Liver (tissue), 9 donors: Measurements from ENCODE around the gene PRRT1B. TPM values are rescaled to one million over a fixed set of nuclear protein-coding genes. Genes with fewer than 3 reads are reported as not detected.

Experiments used
- DNase-seq: peaks from one replicate; pipeline ENCODE4 v3.0.0-alpha.2; 2017; ENCODE audit warnings: low spot score
- H3K27ac ChIP-seq, 2 donors: one replicate each; pipeline ENCODE4 v1.7.0; 2013; ENCODE audit warnings: inconsistent platforms in 2 of 2, low read length in 2 of 2, control low read depth in 1 of 2, low read depth in 1 of 2, mild to moderate bottlenecking in 1 of 2
- H3K27me3 ChIP-seq, 4 donors: one replicate each; pipeline versions ENCODE4 v1.6.1 to v1.7.0; 2013; ENCODE audit warnings: low read length in 3 of 4, inconsistent platforms in 1 of 4, mild to moderate bottlenecking in 1 of 4, moderate library complexity in 1 of 4; ENCODE audit not compliant: control insufficient read depth in 4 of 4, insufficient read depth in 4 of 4
- H3K36me3 ChIP-seq, 4 donors: one replicate each; pipeline versions ENCODE4 v1.6.1 to v1.7.0; 2013; ENCODE audit warnings: low read length in 3 of 4, mild to moderate bottlenecking in 3 of 4, low read depth in 1 of 4, moderate library complexity in 1 of 4; ENCODE audit not compliant: control insufficient read depth in 4 of 4, insufficient read depth in 3 of 4
- H3K4me1 ChIP-seq, 4 donors: one replicate each; pipeline versions ENCODE4 v1.6.1 to v1.7.0; 2013; ENCODE audit warnings: low read length in 3 of 4, mild to moderate bottlenecking in 3 of 4, moderate library complexity in 1 of 4; ENCODE audit not compliant: control insufficient read depth in 4 of 4, insufficient read depth in 4 of 4
- H3K4me3 ChIP-seq, 3 donors: one replicate each; pipeline versions ENCODE4 v1.6.1 to v1.7.0; 2013; ENCODE audit warnings: low read length in 3 of 3, control low read depth in 1 of 3, low read depth in 1 of 3, mild to moderate bottlenecking in 1 of 3
- H3K9ac ChIP-seq, 2 donors: one replicate each; pipeline ENCODE4 v1.7.0; 2013; ENCODE audit warnings: low read length in 2 of 2, mild to moderate bottlenecking in 2 of 2, moderate library complexity in 2 of 2, control low read depth in 1 of 2, low read depth in 1 of 2
- H3K9me3 ChIP-seq, 4 donors: one replicate each; pipeline versions ENCODE4 v1.6.1 to v1.7.0; 2013; ENCODE audit warnings: low read length in 3 of 4; ENCODE audit not compliant: control insufficient read depth in 4 of 4
- EGR1 ChIP-seq, 2 donors: IDR thresholded peaks; 2 replicates each; pipeline ENCODE4 v1.6.1; 2016 to 2018; ENCODE audit warnings: antibody characterized with exemption in 2 of 2, low read depth in 2 of 2
- GABPA ChIP-seq, 2 donors: IDR thresholded peaks in 1 of 2; conservative IDR thresholded peaks in 1 of 2; 2 replicates each; pipeline ENCODE4 v1.6.1; 2016; ENCODE audit warnings: antibody characterized with exemption in 2 of 2, mild to moderate bottlenecking in 1 of 2, moderate library complexity in 1 of 2
- HNF4G ChIP-seq: IDR thresholded peaks from 2 replicates; pipeline ENCODE4 v1.6.1; 2016; ENCODE audit warnings: antibody characterized with exemption
- MAX ChIP-seq: IDR thresholded peaks from 2 replicates; pipeline ENCODE4 v1.6.1; 2016; ENCODE audit warnings: antibody characterized with exemption
- RAD21 ChIP-seq, 2 donors: IDR thresholded peaks; 2 replicates each; pipeline ENCODE4 v1.6.1; 2016; ENCODE audit warnings: antibody characterized with exemption in 2 of 2, mild to moderate bottlenecking in 2 of 2
- REST ChIP-seq: IDR thresholded peaks from 2 replicates; pipeline ENCODE4 v1.6.1; 2016; ENCODE audit warnings: antibody characterized with exemption, mild to moderate bottlenecking
- SP1 ChIP-seq: IDR thresholded peaks from 2 replicates; pipeline ENCODE4 v1.6.1; 2018; ENCODE audit warnings: antibody characterized with exemption, mild to moderate bottlenecking
- TAF1 ChIP-seq: conservative IDR thresholded peaks from 2 replicates; pipeline ENCODE4 v1.6.1; 2016; ENCODE audit warnings: antibody characterized with exemption, mild to moderate bottlenecking
- YY1 ChIP-seq: IDR thresholded peaks from 2 replicates; pipeline ENCODE4 v1.6.1; 2016; ENCODE audit warnings: antibody characterized with exemption, mild to moderate bottlenecking
- WGBS: extraction: QIAGEN DNeasy Blood & Tissue Kit; methylation state at CpG from one replicate; pipeline ENCODE4 v1.1.7; 2013; 5-methylcytosine and 5-hydroxymethylcytosine counted together
- polyA plus RNA-seq, 2 donors: library from polyadenylated mRNA; stranded (reverse) in 1 of 2; unstranded in 1 of 2; fragments of 200-250 nt in 1 of 2; fragments of >200 nt in 1 of 2; fragmentation: Nextera tagmentation in 1 of 2; extraction: Ambion mirVana in 1 of 2; gene quantifications; one replicate each; pipeline versions ENCODE4 v1.2.1 to v1.2.3, GENCODE V29; 2013 to 2015
- total RNA-seq, 2 donors: library from RNA; depleted of rRNA; stranded (reverse); fragments of >200 nt; gene quantifications; one replicate each; pipeline ENCODE4 v1.2.3, GENCODE V29; 2014
- TF ChIP-seq, protein P1 (sequence below): IDR thresholded peaks from 2 replicates; pipeline ENCODE4 v1.6.1; 2016; ENCODE audit warnings: antibody characterized with exemption
- TF ChIP-seq, protein P2 (sequence below): fragments of 150-350 bp; IDR thresholded peaks from 2 replicates; pipeline ENCODE4 v1.5.1; 2017; ENCODE audit warnings: improper control_type of control experiment, low read depth, low read length; ENCODE audit not compliant: missing input control
- donor health status: healthy.
- donor health status: healthy.
- donor health status: healthy.
- donor health status: healthy.
- donor health status: healthy.

Gene PRRT1B
- total and polyA plus RNA-seq, 4 donors: 0.15 to 1.9 (median 1.4) TPM

GRCh38 chr9:131608493-131609037, 63.2 kb downstream of the PRRT1B start:
- Histone ChIP-seq H3K36me3 (peaks cover 0 to 21% (median 10%) of the 10 kb centered on the region in 4 donors), H3K27ac (no peak overlapping the region), H3K9me3 (no peaks in the 10 kb centered on the region), H3K9ac (no peak overlapping the region), H3K4me3 (no peak overlapping the region), H3K4me1 (peaks cover 0 to 7% (median 3%) of the 10 kb centered on the region in 4 donors), H3K27me3 (no peaks in the 10 kb centered on the region)
- 76% methylated on average over 12 of the region's 12 CpGs for WGBS
- DNase-seq: no peak
- TF ChIP-seq RAD21 (IDR thresholded peaks at IDR 0.05) (no peak), SP1 (no peak), TAF1 (no peak), YY1 (no peak), REST (no peak), EGR1 (IDR thresholded peaks at IDR 0.05; ENCODE audit: low read depth in 2 of 2) (no peak), HNF4G (no peak), GABPA (IDR thresholded peaks at IDR 0.05 in 1 of 2, conservative IDR thresholded peaks at IDR 0.05 in 1 of 2) (no peak), MAX (no peak)
- TF ChIP-seq, protein P1, sequence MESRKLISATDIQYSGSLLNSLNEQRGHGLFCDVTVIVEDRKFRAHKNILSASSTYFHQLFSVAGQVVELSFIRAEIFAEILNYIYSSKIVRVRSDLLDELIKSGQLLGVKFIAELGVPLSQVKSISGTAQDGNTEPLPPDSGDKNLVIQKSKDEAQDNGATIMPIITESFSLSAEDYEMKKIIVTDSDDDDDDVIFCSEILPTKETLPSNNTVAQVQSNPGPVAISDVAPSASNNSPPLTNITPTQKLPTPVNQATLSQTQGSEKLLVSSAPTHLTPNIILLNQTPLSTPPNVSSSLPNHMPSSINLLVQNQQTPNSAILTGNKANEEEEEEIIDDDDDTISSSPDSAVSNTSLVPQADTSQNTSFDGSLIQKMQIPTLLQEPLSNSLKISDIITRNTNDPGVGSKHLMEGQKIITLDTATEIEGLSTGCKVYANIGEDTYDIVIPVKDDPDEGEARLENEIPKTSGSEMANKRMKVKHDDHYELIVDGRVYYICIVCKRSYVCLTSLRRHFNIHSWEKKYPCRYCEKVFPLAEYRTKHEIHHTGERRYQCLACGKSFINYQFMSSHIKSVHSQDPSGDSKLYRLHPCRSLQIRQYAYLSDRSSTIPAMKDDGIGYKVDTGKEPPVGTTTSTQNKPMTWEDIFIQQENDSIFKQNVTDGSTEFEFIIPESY: no peak
- TF ChIP-seq, protein P2, sequence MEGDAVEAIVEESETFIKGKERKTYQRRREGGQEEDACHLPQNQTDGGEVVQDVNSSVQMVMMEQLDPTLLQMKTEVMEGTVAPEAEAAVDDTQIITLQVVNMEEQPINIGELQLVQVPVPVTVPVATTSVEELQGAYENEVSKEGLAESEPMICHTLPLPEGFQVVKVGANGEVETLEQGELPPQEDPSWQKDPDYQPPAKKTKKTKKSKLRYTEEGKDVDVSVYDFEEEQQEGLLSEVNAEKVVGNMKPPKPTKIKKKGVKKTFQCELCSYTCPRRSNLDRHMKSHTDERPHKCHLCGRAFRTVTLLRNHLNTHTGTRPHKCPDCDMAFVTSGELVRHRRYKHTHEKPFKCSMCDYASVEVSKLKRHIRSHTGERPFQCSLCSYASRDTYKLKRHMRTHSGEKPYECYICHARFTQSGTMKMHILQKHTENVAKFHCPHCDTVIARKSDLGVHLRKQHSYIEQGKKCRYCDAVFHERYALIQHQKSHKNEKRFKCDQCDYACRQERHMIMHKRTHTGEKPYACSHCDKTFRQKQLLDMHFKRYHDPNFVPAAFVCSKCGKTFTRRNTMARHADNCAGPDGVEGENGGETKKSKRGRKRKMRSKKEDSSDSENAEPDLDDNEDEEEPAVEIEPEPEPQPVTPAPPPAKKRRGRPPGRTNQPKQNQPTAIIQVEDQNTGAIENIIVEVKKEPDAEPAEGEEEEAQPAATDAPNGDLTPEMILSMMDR: no peak

Other genes starting within 250 kb of the PRRT1B start
- gene PRRC2B, start 151.4 kb upstream of the PRRT1B start, total RNA-seq: 10 to 100 TPM; 29.3 to 44.3 TPM
- gene PRRC2B, start 151.4 kb upstream of the PRRT1B start, polyA plus RNA-seq: 10 to 100 TPM; 10.3 to 24.7 TPM
- gene POMT1, start 42.6 kb upstream of the PRRT1B start, total RNA-seq: 10 to 100 TPM; 11.4 to 14.2 TPM
- 10 to 100 TPM; 11.2 to 11.8 TPM for gene POMT1, start 42.6 kb upstream of the PRRT1B start, polyA plus RNA-seq
- gene UCK1, start 14.3 kb upstream of the PRRT1B start, total RNA-seq: 10 to 100 TPM; 13.4 to 34.1 TPM
- gene UCK1, start 14.3 kb upstream of the PRRT1B start, polyA plus RNA-seq: 10 to 100 TPM; 19.6 to 28.3 TPM
- gene RAPGEF1, start 194.6 kb downstream of the PRRT1B start, total RNA-seq: 10 to 100 TPM; 14.1 to 19.6 TPM
- gene RAPGEF1, start 194.6 kb downstream of the PRRT1B start, polyA plus RNA-seq: 10 to 100 TPM in 1 of 2 donors, 1 to 10 TPM in 1; 5.6 to 19.7 TPM